WTC11 (cell line): ENCODE results near the gene HECW1. TPM values are rescaled to one million over a fixed set of nuclear protein-coding genes. Genes with fewer than 3 reads are reported as not detected.

Experiments used
- ATAC-seq: fragments of 200-7000 bp; cut with Tn5 transposase; 2 replicates; pipeline ENCODE4 v1.10.0; 2021; ENCODE audit warnings: mild to moderate bottlenecking, moderate library complexity
- CTCF ChIA-PET: fragments of 300-600 bp; sonication (Branson Sonifier 250); formaldehyde crosslinking; loops from one replicate; lab custom pipeline; 2021; ENCODE audit warnings: antibody characterized with exemption; lab: Charles Lee
- POLR2A ChIA-PET: fragments of 350-600 bp; sonication (Branson Sonifier 250); formaldehyde crosslinking; loops from one replicate; lab custom pipeline; 2021; ENCODE audit warnings: antibody characterized with exemption; lab: Charles Lee
- DNase-seq: peaks from one replicate; pipeline ENCODE4 v3.0.0; 2021; ENCODE audit warnings: low spot score
- H3K27ac Mint-ChIP-seq: 2 replicates; pipeline ENCODE4 v1.8.0; 2021; ENCODE audit warnings: mixed read lengths
- H3K27me3 Mint-ChIP-seq: 2 replicates; pipeline ENCODE4 v1.8.0; 2021; ENCODE audit warnings: low read depth, mild to moderate bottlenecking, moderate library complexity, mixed read lengths
- H3K36me3 Mint-ChIP-seq: 2 replicates; pipeline ENCODE4 v1.8.0; 2021; ENCODE audit warnings: mixed read lengths
- H3K4me1 Mint-ChIP-seq: 2 replicates; pipeline ENCODE4 v1.8.0; 2022; ENCODE audit warnings: mixed read lengths
- H3K4me3 Mint-ChIP-seq: 2 replicates; pipeline ENCODE4 v1.8.0; 2021; ENCODE audit warnings: mild to moderate bottlenecking, moderate library complexity, mixed read lengths
- H3K9me3 Mint-ChIP-seq: 2 replicates; pipeline ENCODE4 v1.8.0; 2021; ENCODE audit warnings: mixed read lengths
- ATF1 ChIP-seq: sonication (generic); formaldehyde crosslinking; IDR thresholded peaks from 2 replicates; pipeline ENCODE4 v1.8.1; 2023; ENCODE audit warnings: mild to moderate bottlenecking, moderate library complexity, missing genetic modification reagents
- EMX1 ChIP-seq: fragments of 250-450 bp; sonication (Bioruptor Pico); IDR thresholded peaks from 2 replicates; pipeline ENCODE4 v1.8.0; 2021; ENCODE audit warnings: mild to moderate bottlenecking
- ESRRA ChIP-seq: sonication (generic); formaldehyde crosslinking; IDR thresholded peaks from 2 replicates; pipeline ENCODE4 v1.8.1; 2022; ENCODE audit warnings: mild to moderate bottlenecking, missing genetic modification reagents, borderline replicate concordance
- GABPB1 ChIP-seq: sonication (generic); formaldehyde crosslinking; IDR thresholded peaks from 2 replicates; pipeline ENCODE4 v1.8.1; 2023; ENCODE audit warnings: mild to moderate bottlenecking, missing genetic modification reagents
- HMGXB4 ChIP-seq: sonication (generic); formaldehyde crosslinking; IDR thresholded peaks from 2 replicates; pipeline ENCODE4 v1.8.1; 2023; ENCODE audit warnings: mild to moderate bottlenecking, moderate library complexity, missing genetic modification reagents
- MYBL2 ChIP-seq: sonication (generic); formaldehyde crosslinking; IDR thresholded peaks from 2 replicates; pipeline ENCODE4 v1.8.1; 2023; ENCODE audit warnings: mild to moderate bottlenecking, moderate library complexity, missing genetic modification reagents
- NFATC4 ChIP-seq: fragments of 250-450 bp; sonication (Bioruptor Pico); IDR thresholded peaks from 2 replicates; pipeline ENCODE4 v1.9.0; 2021; ENCODE audit warnings: mild to moderate bottlenecking
- NR2C2 ChIP-seq: sonication (generic); formaldehyde crosslinking; IDR thresholded peaks from 2 replicates; pipeline ENCODE4 v1.8.0; 2022; ENCODE audit warnings: mild to moderate bottlenecking, missing genetic modification reagents
- NR3C1 ChIP-seq: sonication (generic); formaldehyde crosslinking; conservative IDR thresholded peaks from 2 replicates; pipeline ENCODE4 v1.8.1; 2023; ENCODE audit warnings: low read depth, mild to moderate bottlenecking, missing genetic modification reagents
- RORB ChIP-seq: fragments of 250-450 bp; sonication (Bioruptor Pico); IDR thresholded peaks from 2 replicates; pipeline ENCODE4 v1.9.0; 2021; ENCODE audit warnings: mild to moderate bottlenecking
- SMAD3 ChIP-seq: sonication (generic); formaldehyde crosslinking; IDR thresholded peaks from 2 replicates; pipeline ENCODE4 v1.8.0; 2022; ENCODE audit warnings: missing genetic modification reagents, mild to moderate bottlenecking, borderline replicate concordance
- SMAD4 ChIP-seq: sonication (generic); formaldehyde crosslinking; IDR thresholded peaks from 2 replicates; pipeline ENCODE4 v1.8.0; 2022; ENCODE audit warnings: mild to moderate bottlenecking, missing genetic modification reagents
- TEAD4 ChIP-seq: sonication (generic); formaldehyde crosslinking; IDR thresholded peaks from 2 replicates; pipeline ENCODE4 v1.8.0; 2022; ENCODE audit warnings: mild to moderate bottlenecking, missing genetic modification reagents
- USF1 ChIP-seq: sonication (generic); formaldehyde crosslinking; IDR thresholded peaks from 2 replicates; pipeline ENCODE4 v1.8.0; 2022; ENCODE audit warnings: mild to moderate bottlenecking, missing genetic modification reagents
- ZBTB21 ChIP-seq: sonication (generic); formaldehyde crosslinking; IDR thresholded peaks from 2 replicates; pipeline ENCODE4 v1.8.1; 2023; ENCODE audit warnings: mild to moderate bottlenecking, missing genetic modification reagents, borderline replicate concordance
- ZNF121 ChIP-seq: sonication (generic); formaldehyde crosslinking; IDR thresholded peaks from 2 replicates; pipeline ENCODE4 v1.8.0; 2023; ENCODE audit warnings: missing genetic modification reagents
- ZNF138 ChIP-seq: sonication (generic); formaldehyde crosslinking; conservative IDR thresholded peaks from 2 replicates; pipeline ENCODE4 v1.8.1; 2022; ENCODE audit warnings: mild to moderate bottlenecking, moderate library complexity, missing genetic modification reagents
- ZNF219 ChIP-seq: sonication (generic); formaldehyde crosslinking; IDR thresholded peaks from 2 replicates; pipeline ENCODE4 v1.8.0; 2023; ENCODE audit warnings: missing genetic modification reagents, mild to moderate bottlenecking, borderline replicate concordance
- ZNF317 ChIP-seq: sonication (generic); formaldehyde crosslinking; IDR thresholded peaks from 2 replicates; pipeline ENCODE4 v1.8.1; 2023; ENCODE audit warnings: low read depth, mild to moderate bottlenecking, moderate library complexity, missing genetic modification reagents, borderline replicate concordance
- ZNF416 ChIP-seq: fragments of 250-450 bp; sonication (Bioruptor Pico); IDR thresholded peaks from 2 replicates; pipeline ENCODE4 v1.9.0; 2021; ENCODE audit warnings: mild to moderate bottlenecking, inconsistent platforms
- total RNA-seq: library from RNA; stranded (reverse); gene quantifications from 3 replicates; pipeline ENCODE4 v1.2.3, GENCODE V29; 2021
- TF ChIP-seq, protein P1 (sequence below): sonication (generic); formaldehyde crosslinking; IDR thresholded peaks from 2 replicates; pipeline ENCODE4 v1.8.0; 2022; ENCODE audit warnings: mild to moderate bottlenecking, missing genetic modification reagents
- TF ChIP-seq, protein P2 (sequence below): sonication (generic); formaldehyde crosslinking; IDR thresholded peaks from 2 replicates; pipeline ENCODE4 v1.8.0; 2022; ENCODE audit warnings: mild to moderate bottlenecking, missing genetic modification reagents

HECW1 gene
- total RNA-seq, 1 experiment from 2014 or later: 6.1 TPM

- no peaks in the 10 kb centered on the region for H3K36me3 Mint-ChIP-seq
- ATAC-seq (no peak), DNase-seq (no peak)
- no peaks in the 10 kb centered on the region; the same call in 1 of the 2 replicates for H3K9me3 Mint-ChIP-seq
- no peaks in the 10 kb centered on the region for H3K27me3 Mint-ChIP-seq
- no peak overlapping the region for H3K27ac Mint-ChIP-seq
- peaks cover 27% of the 10 kb centered on the region for H3K4me1 Mint-ChIP-seq
- CTCF ChIA-PET: interaction anchor here (5.1 kb wide), 1 partner anchor 25 kb away, joined by 28 read pairs; the partner anchor contains the start of gene STK17A
- no peak overlapping the region for H3K4me3 Mint-ChIP-seq
- TF ChIP-seq, protein P1, sequence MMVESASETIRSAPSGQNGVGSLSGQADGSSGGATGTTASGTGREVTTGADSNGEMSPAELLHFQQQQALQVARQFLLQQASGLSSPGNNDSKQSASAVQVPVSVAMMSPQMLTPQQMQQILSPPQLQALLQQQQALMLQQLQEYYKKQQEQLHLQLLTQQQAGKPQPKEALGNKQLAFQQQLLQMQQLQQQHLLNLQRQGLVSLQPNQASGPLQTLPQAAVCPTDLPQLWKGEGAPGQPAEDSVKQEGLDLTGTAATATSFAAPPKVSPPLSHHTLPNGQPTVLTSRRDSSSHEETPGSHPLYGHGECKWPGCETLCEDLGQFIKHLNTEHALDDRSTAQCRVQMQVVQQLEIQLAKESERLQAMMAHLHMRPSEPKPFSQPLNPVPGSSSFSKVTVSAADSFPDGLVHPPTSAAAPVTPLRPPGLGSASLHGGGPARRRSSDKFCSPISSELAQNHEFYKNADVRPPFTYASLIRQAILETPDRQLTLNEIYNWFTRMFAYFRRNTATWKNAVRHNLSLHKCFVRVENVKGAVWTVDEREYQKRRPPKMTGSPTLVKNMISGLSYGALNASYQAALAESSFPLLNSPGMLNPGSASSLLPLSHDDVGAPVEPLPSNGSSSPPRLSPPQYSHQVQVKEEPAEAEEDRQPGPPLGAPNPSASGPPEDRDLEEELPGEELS (CRISPR knock-in tag): no peak
- no peak for TF ChIP-seq ZNF138 (CRISPR knock-in tag)
- no peak for TF ChIP-seq GABPB1 (CRISPR knock-in tag)
- no peak for TF ChIP-seq ZNF416
- TF ChIP-seq NFATC4 (CRISPR knock-in tag): no peak
- TF ChIP-seq HMGXB4 (CRISPR knock-in tag): no peak
- no peak for TF ChIP-seq TEAD4
- POLR2A ChIA-PET: no interaction called here
These were observed 445.5 kb downstream of the HECW1 start for GRCh38 chr7:43557831-43558495.

GRCh38 chr7:43559171-43559945 is 446.9 kb downstream of the HECW1 start:
- Mint-ChIP-seq H3K27ac (no peak overlapping the region), H3K4me3 (no peak overlapping the region), H3K27me3 (no peaks in the 10 kb centered on the region), H3K4me1 (peaks cover 26% of the 10 kb centered on the region), H3K36me3 (no peaks in the 10 kb centered on the region), H3K9me3 (no peaks in the 10 kb centered on the region; the same call in 1 of the 2 replicates)
- ChIA-PET CTCF (no interaction called here), POLR2A (no interaction called here)
- TF ChIP-seq ZBTB21 (CRISPR knock-in tag) (no peak), NR2C2 (CRISPR knock-in tag) (no peak), ATF1 (CRISPR knock-in tag) (no peak), ZNF138 (CRISPR knock-in tag) (no peak), SMAD3 (CRISPR knock-in tag) (no peak), USF1 (CRISPR knock-in tag) (no peak), ESRRA (CRISPR knock-in tag) (no peak)
- no peak for ATAC-seq
- no peak for DNase-seq

GRCh38 chr7:43559946-43560335 is 447.5 kb downstream of the HECW1 start:
- CTCF ChIA-PET: no interaction called here
- DNase-seq: no peak
- no peak for TF ChIP-seq MYBL2 (CRISPR knock-in tag)
- TF ChIP-seq EMX1 (CRISPR knock-in tag): no peak
- TF ChIP-seq, protein P2, sequence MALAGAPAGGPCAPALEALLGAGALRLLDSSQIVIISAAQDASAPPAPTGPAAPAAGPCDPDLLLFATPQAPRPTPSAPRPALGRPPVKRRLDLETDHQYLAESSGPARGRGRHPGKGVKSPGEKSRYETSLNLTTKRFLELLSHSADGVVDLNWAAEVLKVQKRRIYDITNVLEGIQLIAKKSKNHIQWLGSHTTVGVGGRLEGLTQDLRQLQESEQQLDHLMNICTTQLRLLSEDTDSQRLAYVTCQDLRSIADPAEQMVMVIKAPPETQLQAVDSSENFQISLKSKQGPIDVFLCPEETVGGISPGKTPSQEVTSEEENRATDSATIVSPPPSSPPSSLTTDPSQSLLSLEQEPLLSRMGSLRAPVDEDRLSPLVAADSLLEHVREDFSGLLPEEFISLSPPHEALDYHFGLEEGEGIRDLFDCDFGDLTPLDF (CRISPR knock-in tag): no peak
- no peak for TF ChIP-seq NR3C1 (CRISPR knock-in tag)
- TF ChIP-seq ZNF317 (CRISPR knock-in tag): no peak
- TF ChIP-seq ZNF121 (CRISPR knock-in tag): no peak
- no peak for TF ChIP-seq RORB (CRISPR knock-in tag)
- no peak for TF ChIP-seq GABPB1 (CRISPR knock-in tag)
- no peak for TF ChIP-seq SMAD4
- TF ChIP-seq ZNF219 (CRISPR knock-in tag): no peak
- TF ChIP-seq, all 79 proteins: peak for 0
- POLR2A ChIA-PET: no interaction called here
- H3K27ac Mint-ChIP-seq: no peak overlapping the region
- H3K9me3 Mint-ChIP-seq: no peaks in the 10 kb centered on the region; the same call in 1 of the 2 replicates
- no peak for ATAC-seq
- H3K36me3 Mint-ChIP-seq: no peaks in the 10 kb centered on the region
- H3K27me3 Mint-ChIP-seq: no peaks in the 10 kb centered on the region
- H3K4me1 Mint-ChIP-seq: peaks cover 20% of the 10 kb centered on the region
- H3K4me3 Mint-ChIP-seq: no peak overlapping the region
